HepG2 (cell line): ENCODE measurements around the gene AARS1. TPM values are rescaled to one million over a fixed set of nuclear protein-coding genes. Genes with fewer than 3 reads are reported as not detected.

Source experiments
- AKNA ChIP-seq: sonication (generic); formaldehyde crosslinking; IDR thresholded peaks from 2 replicates; pipeline ENCODE4 v1.4.0; 2020; ENCODE audit warnings: missing genetic modification reagents, borderline replicate concordance
- IRF9 ChIP-seq: sonication (generic); formaldehyde crosslinking; IDR thresholded peaks from 2 replicates; pipeline ENCODE4 v1.8.0; 2022; ENCODE audit warnings: missing genetic modification reagents, mild to moderate bottlenecking, borderline replicate concordance
- NCOA1 ChIP-seq: sonication (generic); formaldehyde crosslinking; IDR thresholded peaks from 2 replicates; pipeline ENCODE4 v1.9.0; 2021; ENCODE audit warnings: missing genetic modification reagents
- ZHX2 ChIP-seq, 2 experiments: sonication (generic) in 1 of 2; formaldehyde crosslinking in 1 of 2; IDR thresholded peaks; 2 replicates each; pipeline versions ENCODE4 v1.6.1 to v1.9.0; 2014 to 2022; ENCODE audit warnings: antibody characterized with exemption in 1 of 2, borderline replicate concordance in 1 of 2, inconsistent platforms in 1 of 2, low read depth in 1 of 2, missing genetic modification reagents in 1 of 2
- ZNF333 ChIP-seq: sonication (generic); formaldehyde crosslinking; IDR thresholded peaks from 2 replicates; pipeline ENCODE4 v1.4.0; 2020; ENCODE audit warnings: mild to moderate bottlenecking, missing genetic modification reagents, borderline replicate concordance
- ZNF614 ChIP-seq: IDR thresholded peaks from 2 replicates; pipeline ENCODE4 v1.6.1; 2018; ENCODE audit warnings: missing biosample characterization, missing genetic modification reagents, inconsistent platforms, borderline replicate concordance
- ZNF652 ChIP-seq: IDR thresholded peaks from 2 replicates; pipeline ENCODE4 v1.6.1; 2016; ENCODE audit warnings: low read depth, borderline replicate concordance
- ZNF720 ChIP-seq: sonication (generic); formaldehyde crosslinking; IDR thresholded peaks from 2 replicates; pipeline ENCODE4 v1.4.0; 2020; ENCODE audit warnings: missing genetic modification reagents
- polyA plus RNA-seq, 8 experiments: library from polyadenylated mRNA; depleted of rRNA in 3 of 8; stranded (reverse) in 7 of 8; unstranded in 1 of 8; fragments of >200 nt; fragmentation: Illumina TruSeq in 4 of 8; extraction: Trizol in 4 of 8; gene quantifications; 2 replicates each; pipeline versions ENCODE4 v1.2.1 to v1.2.3, GENCODE V29; 2011 to 2016; ENCODE audit warnings: low read depth in 4 of 8, missing spikeins in 1 of 8, mixed read lengths in 1 of 8; ENCODE audit not compliant: insufficient read depth in 1 of 8
- total RNA-seq, 5 experiments: library from RNA; depleted of rRNA; stranded (reverse); fragments of >200 nt; fragmentation: Illumina TruSeq; extraction: Trizol; gene quantifications; 2 replicates each; pipeline ENCODE4 v1.2.3, GENCODE V29; 2016; ENCODE audit warnings: low read depth in 1 of 5

Gene AARS1
- total and polyA plus RNA-seq, 2 of the 13 experiments (the other 11 are each of a cell fraction or from before 2014, with no cell fraction given) = 107 to 132 TPM

- TF ChIP-seq ZHX2 (IDR thresholded peaks at IDR 0.05; ENCODE audit: low read depth) = peak; percentile 94
- TF ChIP-seq ZHX2 (CRISPR knock-in tag; IDR thresholded peaks at IDR 0.05; ENCODE audit: borderline replicate concordance) = 0 out of 2 replicates have a peak, but pooled peaks have one; percentile 81
- TF ChIP-seq ZNF652 = peak; percentile 33; the same call in 1 of the 2 replicates
- TF ChIP-seq ZNF614 = peak; percentile 97
- TF ChIP-seq IRF9 = peak; percentile 94
- no peak for TF ChIP-seq AKNA (CRISPR knock-in tag)
- TF ChIP-seq ZNF720 = no peak
- TF ChIP-seq ZNF333 = peak; percentile 77; the same call in 1 of the 2 replicates
- peak; percentile 74 for TF ChIP-seq NCOA1 (CRISPR knock-in tag)
Observed at GRCh38 chr16:70251629-70252354, 37.5 kb downstream of the AARS1 start, which contains the start of gene EXOSC6 (continued).
